Parathyroid adenoma (tissue), 2 donors: ENCODE results near the gene SLC1A1.

ENCODE experiments used
- H2AFZ ChIP-seq: fragments of 300-600 bp; sonication (generic); one replicate; pipeline ENCODE4 v1.7.0; 2017; ENCODE audit warnings: antibody characterized with exemption, mild to moderate bottlenecking
- H3K27ac ChIP-seq: fragments of 300-600 bp; sonication (generic); one replicate; pipeline ENCODE4 v1.7.0; 2017
- H3K27me3 ChIP-seq: fragments of 300-600 bp; sonication (generic); one replicate; pipeline ENCODE4 v1.7.0; 2017; ENCODE audit warnings: low read length; ENCODE audit not compliant: control insufficient read depth, insufficient read depth
- H3K36me3 ChIP-seq: fragments of 300-600 bp; sonication (generic); one replicate; pipeline ENCODE4 v1.7.0; 2017; ENCODE audit warnings: low read length; ENCODE audit not compliant: control insufficient read depth, insufficient read depth
- H3K4me1 ChIP-seq: fragments of 300-600 bp; sonication (generic); one replicate; pipeline ENCODE4 v1.7.0; 2017; ENCODE audit warnings: control low read depth
- H3K4me2 ChIP-seq: fragments of 300-600 bp; sonication (generic); one replicate; pipeline ENCODE4 v1.7.0; 2017; ENCODE audit warnings: low read length
- H3K4me3 ChIP-seq: fragments of 300-600 bp; sonication (generic); one replicate; pipeline ENCODE4 v1.7.0; 2017; ENCODE audit warnings: low read depth, low read length
- H3K79me2 ChIP-seq: fragments of 300-600 bp; sonication (generic); one replicate; pipeline ENCODE4 v1.7.0; 2017; ENCODE audit warnings: control low read depth
- H3K9ac ChIP-seq: fragments of 300-600 bp; sonication (generic); one replicate; pipeline ENCODE4 v1.7.0; 2017; ENCODE audit warnings: mild to moderate bottlenecking
- H3K9me3 ChIP-seq: fragments of 300-600 bp; sonication (generic); one replicate; pipeline ENCODE4 v1.7.0; 2017; ENCODE audit warnings: low read length; ENCODE audit not compliant: control insufficient read depth
- CTCF ChIP-seq: fragments of 300-600 bp; sonication (generic); IDR thresholded peaks from one replicate; pipeline ENCODE4 v1.7.0; 2017; ENCODE audit warnings: antibody characterized with exemption, mild to moderate bottlenecking
- donor health status: primary hyperparathyroidism.

SLC1A1 gene

GRCh38 chr9:4508246-4508906, 18.1 kb downstream of the SLC1A1 start:
- Histone ChIP-seq H3K4me1 (no peaks in the 10 kb centered on the region), H3K27me3 (no peaks in the 10 kb centered on the region), H3K27ac (no peak overlapping the region), H3K9me3 (no peaks in the 10 kb centered on the region), H2AFZ (no peak overlapping the region), H3K36me3 (no peaks in the 10 kb centered on the region), H3K9ac (no peak overlapping the region), H3K79me2 (no peaks in the 10 kb centered on the region), H3K4me2 (peak overlapping the region; percentile 20), H3K4me3 (no peak overlapping the region)
- no peak for TF ChIP-seq CTCF

DNA sequence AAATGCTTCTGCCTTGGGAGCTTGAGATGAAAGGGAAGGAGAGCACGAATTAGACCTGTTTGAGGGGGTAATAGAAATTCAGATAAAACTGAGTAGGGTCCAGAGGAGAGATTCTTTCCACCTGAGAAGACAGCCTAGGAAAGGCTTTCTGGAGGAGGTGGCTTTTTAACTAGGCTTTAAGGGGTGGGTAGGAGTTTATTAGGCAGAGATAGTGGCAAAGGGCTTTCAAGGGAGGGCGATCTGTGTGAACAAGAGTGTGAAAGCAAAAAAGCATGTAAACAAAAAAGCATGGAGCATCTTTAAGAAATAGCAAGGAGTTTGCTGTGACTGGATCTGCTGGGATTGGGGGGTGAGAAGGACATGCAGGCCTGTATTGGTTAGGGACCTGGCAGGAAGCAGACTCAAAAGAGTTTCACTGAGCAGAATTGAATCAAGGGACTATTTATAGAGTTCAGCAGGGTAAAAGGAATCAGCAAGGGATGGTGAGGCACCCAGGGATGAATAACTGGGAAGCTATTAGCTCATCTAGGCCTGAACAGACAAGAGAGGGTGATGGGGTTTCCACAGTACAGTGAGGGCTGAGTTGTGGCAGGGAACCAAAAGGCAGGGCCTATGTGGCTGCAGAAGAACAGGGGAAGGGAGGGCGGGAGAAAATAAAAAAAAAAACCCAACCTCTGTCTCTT, 18.8 kb downstream of the SLC1A1 start:
- H3K4me3 ChIP-seq: no peak overlapping the region
- no peaks in the 10 kb centered on the region for H3K79me2 ChIP-seq
- no peaks in the 10 kb centered on the region for H3K36me3 ChIP-seq
- H3K9ac ChIP-seq: no peak overlapping the region
- no peaks in the 10 kb centered on the region for H3K4me1 ChIP-seq
- no peaks in the 10 kb centered on the region for H3K9me3 ChIP-seq
- no peak for TF ChIP-seq CTCF
- no peak overlapping the region for H3K4me2 ChIP-seq
- no peak overlapping the region for H3K27ac ChIP-seq
- no peak overlapping the region for H2AFZ ChIP-seq
- H3K27me3 ChIP-seq: no peaks in the 10 kb centered on the region

DNA sequence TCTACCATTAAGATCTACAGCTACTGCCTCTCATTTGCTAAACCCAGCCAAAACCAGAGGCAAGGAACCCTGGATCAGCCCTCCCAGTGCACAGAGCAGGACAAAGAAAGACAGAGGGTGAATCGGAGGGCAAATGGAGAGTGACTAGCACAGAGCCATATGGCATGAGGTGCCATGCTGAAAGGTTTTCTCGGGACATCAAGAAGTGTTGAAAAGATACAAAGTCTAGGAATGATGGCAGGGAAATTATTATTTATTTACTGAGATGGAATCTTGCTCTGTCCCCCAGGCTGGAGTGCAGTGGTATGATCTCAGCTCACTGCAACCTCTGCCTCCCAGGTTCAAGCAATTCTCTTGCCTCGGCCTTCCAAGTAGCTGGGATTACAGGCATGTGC, 19.3 kb downstream of the SLC1A1 start:
- H3K27me3 ChIP-seq: no peaks in the 10 kb centered on the region
- no peak overlapping the region for H3K4me3 ChIP-seq
- H3K36me3 ChIP-seq: no peaks in the 10 kb centered on the region
- no peak overlapping the region for H3K4me2 ChIP-seq
- H3K9ac ChIP-seq: no peak overlapping the region
- no peak overlapping the region for H3K27ac ChIP-seq
- TF ChIP-seq CTCF: no peak
- H3K4me1 ChIP-seq: no peaks in the 10 kb centered on the region
- H3K79me2 ChIP-seq: no peaks in the 10 kb centered on the region
- H3K9me3 ChIP-seq: no peaks in the 10 kb centered on the region
- no peak overlapping the region for H2AFZ ChIP-seq

- H3K9ac ChIP-seq: no peak overlapping the region
- H2AFZ ChIP-seq: no peak overlapping the region
- H3K27ac ChIP-seq: no peak overlapping the region
- H3K9me3 ChIP-seq: no peaks in the 10 kb centered on the region
- no peaks in the 10 kb centered on the region for H3K79me2 ChIP-seq
- TF ChIP-seq CTCF: no peak
- no peak overlapping the region for H3K4me3 ChIP-seq
- no peaks in the 10 kb centered on the region for H3K4me1 ChIP-seq
- H3K4me2 ChIP-seq: no peak overlapping the region
- no peaks in the 10 kb centered on the region for H3K27me3 ChIP-seq
- H3K36me3 ChIP-seq: no peaks in the 10 kb centered on the region
These were observed 20.5 kb downstream of the SLC1A1 start for GRCh38 chr9:4510546-4511322.
